ENCODE data around the gene CKAP2L. TPM values are rescaled to one million over a fixed set of nuclear protein-coding genes. Genes with fewer than 3 reads are reported as not detected.

CKAP2L gene
- total and polyA plus RNA-seq, 9 of the 15 experiments (the other 6 are each of a cell fraction or from before 2014, with no cell fraction given), result 10.4 to 21.9 (median 14.2) TPM

GRCh38 chr2:112776113-112776512 lies 11.7 kb upstream of the CKAP2L start:
- BruUV-seq (replicated peaks), result no TSS peak
- ChIA-PET POLR2A (no interaction called here), CTCF (ENCODE audit: low intra/inter-chr PET ratio) (no interaction called here)
- no peaks in the 10 kb centered on the region for H3K79me2 ChIP-seq (ENCODE audit: control insufficient read depth, insufficient read depth, low read length)
- H4K20me1 ChIP-seq (replicated peaks; ENCODE audit: control insufficient read depth, insufficient read depth, low read length), result no peaks in the 10 kb centered on the region
- H3K27ac ChIP-seq (ENCODE audit: extremely low read depth, low read depth, low read length), result no peak overlapping the region
- TF ChIP-seq PHF8 (IDR thresholded peaks at IDR 0.05; ENCODE audit: borderline replicate concordance, low read length) (no peak), TAF9B (IDR thresholded peaks at IDR 0.05; ENCODE audit: partially characterized antibody) (no peak), HMG20B (CRISPR knock-in tag; IDR thresholded peaks at IDR 0.05) (no peak), HOXB6 (CRISPR knock-in tag; IDR thresholded peaks at IDR 0.05; ENCODE audit: borderline replicate concordance) (no peak), THAP7 (CRISPR knock-in tag; IDR thresholded peaks at IDR 0.05) (no peak), RBFOX2 (IDR thresholded peaks at IDR 0.05; ENCODE audit: low read depth, low read length) (no peak), TAF7 (tag; IDR thresholded peaks at IDR 0.05) (no peak), RBM39 (optimal IDR thresholded peaks at IDR 0.05; ENCODE audit: low read depth, low read length) (no peak)
- 29% methylated on average over 1 of the region's 3 CpGs for WGBS (ENCODE audit: insufficient coverage, low coverage, missing lambda C conversion rate)
- H3K9me1 ChIP-seq (ENCODE audit: control insufficient read depth, insufficient read depth, low read length), result no peaks in the 10 kb centered on the region
- H3K9ac ChIP-seq (ENCODE audit: insufficient read depth in 1 of 2, low read depth in 2 of 2, low read length in 2 of 2), result no peak overlapping the region
- DNase-seq (ENCODE audit: extremely low read depth in 1 of 4, low spot score in 3 of 4) (no peak), ATAC-seq (no peak), FAIRE-seq (no peak)
- intact Hi-C loops (cut with micrococcal nuclease) (no loop called here), in situ Hi-C loops (cut with MboI) (no loop called here)
- H3K4me3 ChIP-seq, result no peak overlapping the region
- no peaks in the 10 kb centered on the region for H3K36me3 ChIP-seq (ENCODE audit: control insufficient read depth, insufficient read depth, low read length)
- H3K4me1 ChIP-seq (replicated peaks in 1 of 2; ENCODE audit: control insufficient read depth in 2 of 2, insufficient read depth in 2 of 2, low read length in 2 of 2), result 0 out of 5 replicates have a peak, but pooled peaks cover 0 to 5% of the 10 kb centered on the region in 2 experiments
- H2AFZ ChIP-seq (ENCODE audit: low read depth, low read length), result peak overlapping the region; percentile 26; the same call in 1 of the 2 replicates
- no peaks in the 10 kb centered on the region for H3K9me3 ChIP-seq (replicated peaks; ENCODE audit: control insufficient read depth, insufficient read depth, low read depth, low read length)
- H3K27me3 ChIP-seq (ENCODE audit: control insufficient read depth in 2 of 2, insufficient read depth in 2 of 2, low read length in 2 of 2), result no peaks in the 10 kb centered on the region
- H3K4me2 ChIP-seq (ENCODE audit: insufficient read depth, low read length), result no peak overlapping the region
